ENCODE data around the gene UBR7.
"Not testable (repeated sequence)": the region's sequence is repeated elsewhere in the genome, so short reads cannot be mapped to it uniquely, and the experiment has no call there.

UBR7 gene

GRCh38 chr14:93206793-93207467 is at the start of gene UBR7, which contains the start of gene GON7:
UBR7 (plus strand) TSS chr14:93207256; CDS start chr14:93207292, 36 bp downstream.
GON7 (minus strand) TSS chr14:93207065; CDS start chr14:93207037, 28 bp downstream.
- peak; percentile 96 for DNase-seq (ENCODE audit: low spot score)

- DNase-seq (ENCODE audit: low spot score) = not testable (repeated sequence)
Observed at GRCh38 chr14:93158349-93158748, 48.7 kb upstream of the UBR7 start.

GRCh38 chr14:93159625-93160352 is 47.3 kb upstream of the UBR7 start:
- not testable (repeated sequence) for DNase-seq (ENCODE audit: low spot score)

GRCh38 chr14:93160353-93160801 is 46.7 kb upstream of the UBR7 start:
- no peak for DNase-seq (ENCODE audit: low spot score)

GRCh38 chr14:93161411-93161940 is 45.6 kb upstream of the UBR7 start:
- no peak for DNase-seq (ENCODE audit: low spot score)

GRCh38 chr14:93163564-93163963 is 43.5 kb upstream of the UBR7 start:
- no peak for DNase-seq (ENCODE audit: low spot score)

GRCh38 chr14:93165271-93166265 is 41.5 kb upstream of the UBR7 start:
- not testable (repeated sequence) for DNase-seq (ENCODE audit: low spot score)

GRCh38 chr14:93168610-93169009 is 38.4 kb upstream of the UBR7 start:
- DNase-seq (ENCODE audit: low spot score) = not testable (repeated sequence)

- not testable (repeated sequence) for DNase-seq (ENCODE audit: low spot score)
Observed at GRCh38 chr14:93169619-93170018, 37.4 kb upstream of the UBR7 start.

- DNase-seq (ENCODE audit: low spot score) = not testable (repeated sequence)
Observed at GRCh38 chr14:93170141-93170540, 36.9 kb upstream of the UBR7 start.

GRCh38 chr14:93171376-93171775 is 35.7 kb upstream of the UBR7 start:
- DNase-seq (ENCODE audit: low spot score) = no peak

GRCh38 chr14:93173943-93174395 is 33.1 kb upstream of the UBR7 start:
- no peak for DNase-seq (ENCODE audit: low spot score)

- DNase-seq (ENCODE audit: low spot score) = not testable (repeated sequence)
Observed at GRCh38 chr14:93174731-93175130, 32.3 kb upstream of the UBR7 start.

GRCh38 chr14:93175492-93175891 is 31.6 kb upstream of the UBR7 start:
- DNase-seq (ENCODE audit: low spot score) = no peak

GRCh38 chr14:93183596-93184317 is 23.3 kb upstream of the UBR7 start:
- no peak for DNase-seq (ENCODE audit: low spot score)

- peak; percentile 94 for DNase-seq (ENCODE audit: low spot score)
Observed at GRCh38 chr14:93184391-93185348, 22.4 kb upstream of the UBR7 start, which contains the start of the genes LYSET and MOAP1. LYSET (plus strand) TSS chr14:93185317; CDS start chr14:93185406, 89 bp downstream. MOAP1 (minus strand) TSS chr14:93184897; CDS start chr14:93184242, 655 bp downstream.

- DNase-seq (ENCODE audit: low spot score) = no peak
Observed at GRCh38 chr14:93185349-93185720, 21.7 kb upstream of the UBR7 start.

- no peak for DNase-seq (ENCODE audit: low spot score)
Observed at GRCh38 chr14:93186466-93186865, 20.6 kb upstream of the UBR7 start.

GRCh38 chr14:93186956-93187355 is 20.1 kb upstream of the UBR7 start:
- DNase-seq (ENCODE audit: low spot score) = no peak

All from left forelimb (tissue), 1 donor.